ENCODE measurements around the gene PBX1. TPM values are rescaled to one million over a fixed set of nuclear protein-coding genes. Genes with fewer than 3 reads are reported as not detected.
"Not testable (repeated sequence)": the region's sequence is repeated elsewhere in the genome, so short reads cannot be mapped to it uniquely, and the experiment has no call there.

PBX1 gene
- total and polyA plus RNA-seq, 3 experiments from 2014 or later, result 0.05 to 0.16 (median 0.13) TPM

DNA sequence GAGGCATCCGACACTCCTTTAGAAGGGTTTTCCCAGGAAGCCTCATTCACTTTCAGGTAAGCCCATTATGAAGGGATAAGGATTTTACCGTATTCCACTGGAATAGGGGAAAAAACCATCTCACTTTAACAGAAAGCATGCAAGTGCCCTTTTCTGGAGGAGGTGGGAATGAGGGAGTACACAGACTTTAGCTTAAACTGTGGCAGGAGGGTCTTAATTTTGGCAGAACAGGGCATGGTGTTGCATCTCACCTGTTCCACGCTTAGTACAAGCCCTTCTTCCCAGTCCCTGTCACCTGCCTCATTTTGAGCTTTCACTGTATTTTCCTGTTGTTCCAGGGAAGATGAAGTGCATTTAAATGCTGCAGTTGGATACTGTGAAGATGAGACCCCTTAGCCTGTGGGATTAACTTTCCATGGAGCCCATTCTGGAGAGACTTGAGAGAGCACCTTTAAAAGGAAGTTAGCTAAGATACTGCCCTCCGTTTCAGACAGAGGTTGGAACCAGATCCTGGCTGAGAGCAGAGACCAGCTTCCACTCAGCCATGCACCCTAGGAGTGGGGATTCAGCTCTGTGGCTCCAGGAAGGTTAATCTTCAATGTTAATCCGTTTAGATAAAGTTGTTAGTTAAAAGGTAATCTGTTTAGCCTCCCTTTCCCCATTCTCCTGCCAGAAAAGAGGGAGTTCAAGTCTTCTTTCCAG lies 42.6 kb downstream of the PBX1 start:
- POLR2A ChIA-PET, result no interaction called here
- DNase-seq, result no peak
- peaks cover 0 to 4% of the 10 kb centered on the region in 2 donors for H3K27me3 Mint-ChIP-seq

DNA sequence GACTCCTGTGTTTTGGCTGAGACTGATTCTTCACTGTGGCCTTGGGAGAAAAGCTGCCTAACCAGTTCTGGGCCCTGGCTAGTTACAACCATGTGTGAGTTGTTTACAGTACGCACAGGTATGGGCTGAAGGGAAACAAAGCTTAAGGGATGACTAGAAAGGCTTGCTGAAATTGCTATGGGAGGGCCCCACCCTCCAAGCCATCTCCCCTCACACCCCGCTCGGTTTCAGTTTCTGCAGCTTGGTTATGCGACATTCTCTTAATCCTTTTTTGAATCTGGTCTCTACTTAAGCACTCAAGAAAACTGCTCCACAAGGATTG lies 43.1 kb downstream of the PBX1 start:
- no peak for DNase-seq
- ChIA-PET CTCF (no interaction called here), POLR2A (no interaction called here)
- Histone ChIP-seq H3K9me3 (ENCODE audit: low read length) (no peaks in the 10 kb centered on the region), H3K27me3 (ENCODE audit: insufficient read depth, low read length, poor library complexity, severe bottlenecking) (no peaks in the 10 kb centered on the region), H3K4me1 (ENCODE audit: insufficient read depth, low read length) (no peaks in the 10 kb centered on the region), H3K27ac (ENCODE audit: low read depth, low read length) (no peak overlapping the region), H3K36me3 (ENCODE audit: insufficient read depth, low read length) (no peaks in the 10 kb centered on the region), H3K4me3 (ENCODE audit: low read length) (no peak overlapping the region)
- Mint-ChIP-seq H3K36me3 (no peaks in the 10 kb centered on the region), H3K27me3 (peaks cover 0 to 4% of the 10 kb centered on the region in 2 donors), H3K4me3 (peak overlapping the region in 1 of 7 donors; percentile 18), H3K9me3 (peaks cover 0 to 4% (median 0%) of the 10 kb centered on the region in 5 donors), H3K27ac (no peak overlapping the region), H3K4me1 (no peaks in the 10 kb centered on the region)

More for the DNA sequence above, 42.6 kb downstream of the PBX1 start:
- CTCF ChIA-PET, result no interaction called here
- Mint-ChIP-seq H3K9me3 (peaks cover 0 to 4% (median 0%) of the 10 kb centered on the region in 5 donors), H3K27ac (no peak overlapping the region), H3K4me3 (peak overlapping the region in 1 of 7 donors; percentile 18), H3K4me1 (no peaks in the 10 kb centered on the region), H3K36me3 (no peaks in the 10 kb centered on the region)
- no peak overlapping the region for H3K4me3 ChIP-seq (ENCODE audit: low read length)
- H3K9me3 ChIP-seq (ENCODE audit: low read length), result no peaks in the 10 kb centered on the region
- no peaks in the 10 kb centered on the region for H3K36me3 ChIP-seq (ENCODE audit: insufficient read depth, low read length)
- H3K4me1 ChIP-seq (ENCODE audit: insufficient read depth, low read length), result no peaks in the 10 kb centered on the region
- H3K27ac ChIP-seq (ENCODE audit: low read depth, low read length), result no peak overlapping the region
- H3K27me3 ChIP-seq (ENCODE audit: insufficient read depth, low read length, poor library complexity, severe bottlenecking), result no peaks in the 10 kb centered on the region

DNA sequence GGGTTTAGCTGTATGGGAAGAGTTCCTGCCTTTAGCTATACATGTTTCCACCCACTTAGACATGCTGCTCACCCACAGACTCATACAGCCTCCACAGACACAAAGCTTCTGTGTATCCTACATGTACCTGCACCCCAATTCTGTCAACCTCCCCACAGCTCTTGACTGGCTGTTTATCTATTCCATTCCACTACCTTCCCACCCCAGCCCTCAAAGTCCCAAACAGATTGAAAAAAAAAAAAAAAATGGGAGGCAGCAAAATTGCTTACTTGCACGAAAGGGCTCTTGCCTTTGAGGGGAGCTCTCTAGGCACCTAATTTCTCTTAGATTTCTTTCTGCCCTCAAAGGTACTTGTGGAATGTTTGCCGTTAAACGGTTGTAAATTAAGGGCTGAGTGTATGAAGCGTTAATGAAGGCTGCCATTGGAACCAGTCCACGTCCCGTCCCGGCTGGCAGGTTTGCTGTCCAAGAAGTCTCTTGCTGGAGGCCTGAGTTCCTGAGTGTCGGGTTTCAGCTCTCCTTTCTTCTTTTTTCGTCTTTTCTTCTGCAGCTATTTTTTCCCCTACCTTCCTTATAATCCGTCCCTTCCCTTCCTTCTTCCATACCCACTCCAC lies 43.6 kb downstream of the PBX1 start:
- H3K9me3 ChIP-seq (ENCODE audit: low read length), result no peaks in the 10 kb centered on the region
- no peak overlapping the region for H3K27ac ChIP-seq (ENCODE audit: low read depth, low read length)
- no peaks in the 10 kb centered on the region for H3K27me3 ChIP-seq (ENCODE audit: insufficient read depth, low read length, poor library complexity, severe bottlenecking)
- no peaks in the 10 kb centered on the region for H3K36me3 ChIP-seq (ENCODE audit: insufficient read depth, low read length)
- Mint-ChIP-seq H3K9me3 (peaks cover 0 to 1% (median 0%) of the 10 kb centered on the region in 5 donors), H3K27me3 (peaks cover 0 to 4% of the 10 kb centered on the region in 2 donors), H3K4me3 (no peak overlapping the region), H3K36me3 (no peaks in the 10 kb centered on the region), H3K4me1 (no peaks in the 10 kb centered on the region), H3K27ac (no peak overlapping the region)
- H3K4me3 ChIP-seq (ENCODE audit: low read length), result no peak overlapping the region
- no peak for DNase-seq
- POLR2A ChIA-PET, result no interaction called here
- CTCF ChIA-PET, result no interaction called here
- H3K4me1 ChIP-seq (ENCODE audit: insufficient read depth, low read length), result no peaks in the 10 kb centered on the region

DNA sequence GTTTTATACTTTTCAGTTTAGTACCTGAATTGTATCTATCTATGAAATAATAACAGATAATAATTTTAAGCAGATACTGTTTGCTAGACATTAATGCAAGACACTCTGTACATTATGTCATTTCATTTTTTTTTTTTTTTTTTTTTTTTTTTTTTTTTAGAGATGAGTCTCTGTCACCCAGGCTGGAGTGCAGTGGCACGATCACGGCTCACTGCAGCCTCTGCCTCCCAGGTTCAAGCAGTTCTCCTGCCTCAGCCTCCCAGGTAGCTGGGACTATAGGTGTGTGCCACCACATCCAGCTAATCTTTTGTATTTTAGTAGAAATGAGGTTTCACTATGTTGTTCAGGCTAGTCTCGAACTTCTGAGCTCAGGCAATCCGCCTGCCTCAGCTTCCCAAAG lies 44.8 kb downstream of the PBX1 start:
- H3K36me3 Mint-ChIP-seq; H3K4me3 Mint-ChIP-seq; CTCF ChIA-PET; H3K4me1 Mint-ChIP-seq; H3K27ac Mint-ChIP-seq; DNase-seq; POLR2A ChIA-PET; H3K9me3 ChIP-seq (ENCODE audit: low read length); H3K9me3 Mint-ChIP-seq; H3K27me3 ChIP-seq (ENCODE audit: insufficient read depth, low read length, poor library complexity, severe bottlenecking); H3K27ac ChIP-seq (ENCODE audit: low read depth, low read length); H3K4me1 ChIP-seq (ENCODE audit: insufficient read depth, low read length); H3K36me3 ChIP-seq (ENCODE audit: insufficient read depth, low read length); H3K4me3 ChIP-seq (ENCODE audit: low read length); H3K27me3 Mint-ChIP-seq: not testable (repeated sequence)

DNA sequence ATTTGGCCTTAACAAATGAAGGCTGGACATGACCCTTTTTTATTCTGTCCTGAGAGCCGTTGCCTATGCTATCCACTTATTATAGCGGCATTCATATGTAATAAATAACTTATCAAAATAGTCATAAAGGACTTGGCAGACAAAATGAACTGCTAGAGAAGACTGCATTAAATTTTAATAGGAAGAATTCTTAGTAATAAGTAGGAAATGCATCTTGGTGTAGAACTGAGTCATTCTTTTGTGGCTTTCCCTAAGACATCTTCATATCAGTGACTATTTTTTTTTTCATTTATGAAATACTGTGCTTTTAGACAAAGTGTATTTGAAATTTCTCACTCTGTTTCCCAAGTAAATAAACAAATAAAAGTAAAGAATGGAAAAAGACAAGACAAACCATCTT lies 45.6 kb downstream of the PBX1 start:
- H3K4me1 Mint-ChIP-seq, result no peaks in the 10 kb centered on the region
- no peak for DNase-seq
- no peaks in the 10 kb centered on the region for H3K36me3 Mint-ChIP-seq
- CTCF ChIA-PET, result no interaction called here
- no peak overlapping the region for H3K4me3 ChIP-seq (ENCODE audit: low read length)
- no peak overlapping the region for H3K27ac Mint-ChIP-seq
- no peaks in the 10 kb centered on the region for H3K27me3 ChIP-seq (ENCODE audit: insufficient read depth, low read length, poor library complexity, severe bottlenecking)
- no peaks in the 10 kb centered on the region for H3K9me3 ChIP-seq (ENCODE audit: low read length)
- no peak overlapping the region for H3K27ac ChIP-seq (ENCODE audit: low read depth, low read length)
- H3K9me3 Mint-ChIP-seq, result peaks cover 0 to 2% (median 0%) of the 10 kb centered on the region in 5 donors
- peaks cover 0 to 4% of the 10 kb centered on the region in 2 donors for H3K27me3 Mint-ChIP-seq
- no peaks in the 10 kb centered on the region for H3K36me3 ChIP-seq (ENCODE audit: insufficient read depth, low read length)
- H3K4me3 Mint-ChIP-seq, result no peak overlapping the region
- H3K4me1 ChIP-seq (ENCODE audit: insufficient read depth, low read length), result no peaks in the 10 kb centered on the region
- POLR2A ChIA-PET, result no interaction called here

DNA sequence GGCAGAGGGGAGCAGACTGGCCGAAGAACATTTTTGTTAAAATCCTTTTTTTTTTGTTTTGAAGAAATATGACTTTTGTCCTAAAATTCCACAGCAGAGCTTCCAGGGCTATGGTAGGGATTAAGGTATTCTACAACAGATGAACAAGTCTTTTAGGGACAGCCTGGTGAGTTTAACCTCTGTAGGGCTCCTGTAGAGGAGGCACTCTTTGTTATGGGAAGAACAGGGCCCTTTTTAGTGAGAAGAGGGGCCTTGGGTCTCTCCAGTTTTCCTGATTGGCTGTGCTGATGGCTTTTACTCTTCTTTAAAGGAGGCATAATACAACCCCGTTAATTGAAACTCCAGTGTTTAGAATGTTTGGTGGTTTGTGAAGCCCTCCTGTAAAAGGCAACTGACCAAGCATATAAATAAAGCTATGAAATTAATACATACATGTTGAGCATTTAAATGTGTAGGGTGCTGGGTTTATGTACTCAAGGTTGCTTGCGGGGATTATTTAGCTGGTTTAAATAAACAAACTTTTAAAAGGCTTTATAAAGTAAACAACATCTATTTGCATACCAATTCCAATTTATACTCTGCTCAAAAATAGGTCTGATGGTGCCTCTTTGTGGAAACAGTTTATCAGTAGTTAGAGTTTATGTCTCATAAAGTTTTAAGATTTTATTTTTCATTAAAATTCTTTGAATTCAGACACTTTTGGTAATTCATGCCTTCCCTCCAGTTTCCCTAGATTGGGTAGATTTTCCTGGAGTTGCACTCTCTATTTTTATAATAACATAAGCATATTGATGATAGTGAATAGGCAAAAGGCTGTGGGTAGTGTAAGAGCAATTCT lies 46.5 kb downstream of the PBX1 start:
- no peak overlapping the region for H3K4me3 ChIP-seq (ENCODE audit: low read length)
- H3K27ac Mint-ChIP-seq, result no peak overlapping the region
- no peaks in the 10 kb centered on the region for H3K36me3 ChIP-seq (ENCODE audit: insufficient read depth, low read length)
- H3K27ac ChIP-seq (ENCODE audit: low read depth, low read length), result no peak overlapping the region
- no peak overlapping the region for H3K4me3 Mint-ChIP-seq
- peaks cover 0 to 2% (median 0%) of the 10 kb centered on the region in 5 donors for H3K9me3 Mint-ChIP-seq
- no peaks in the 10 kb centered on the region for H3K4me1 ChIP-seq (ENCODE audit: insufficient read depth, low read length)
- CTCF ChIA-PET, result no interaction called here
- H3K36me3 Mint-ChIP-seq, result no peaks in the 10 kb centered on the region
- no peaks in the 10 kb centered on the region for H3K27me3 ChIP-seq (ENCODE audit: insufficient read depth, low read length, poor library complexity, severe bottlenecking)
- DNase-seq, result no peak
- POLR2A ChIA-PET, result no interaction called here
- peaks cover 0 to 4% of the 10 kb centered on the region in 2 donors for H3K27me3 Mint-ChIP-seq
- H3K9me3 ChIP-seq (ENCODE audit: low read length), result no peaks in the 10 kb centered on the region
- no peaks in the 10 kb centered on the region for H3K4me1 Mint-ChIP-seq

DNA sequence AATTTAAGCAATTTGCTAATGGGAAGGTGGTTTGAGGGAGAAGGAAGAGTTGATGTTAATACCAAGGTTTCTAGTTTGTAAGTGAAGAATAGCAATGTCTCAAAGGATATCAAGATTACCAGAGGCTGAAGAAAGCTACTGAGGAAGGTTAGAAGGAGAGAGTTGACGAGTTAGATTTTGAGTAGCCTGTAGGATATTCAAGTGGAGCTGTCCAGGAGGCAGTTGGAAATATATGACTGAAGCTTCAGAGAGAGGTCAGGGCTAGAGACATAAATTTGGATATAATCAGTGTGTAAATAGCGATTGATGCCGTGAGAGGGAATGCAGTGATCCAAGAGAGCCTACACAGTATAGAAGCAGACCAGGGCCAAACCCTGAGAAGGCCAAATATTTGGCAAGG lies 48.4 kb downstream of the PBX1 start:
- POLR2A ChIA-PET, result no interaction called here
- H3K9me3 Mint-ChIP-seq, result peaks cover 0 to 4% (median 0%) of the 10 kb centered on the region in 5 donors
- no peak overlapping the region for H3K4me3 ChIP-seq (ENCODE audit: low read length)
- no peak for DNase-seq
- H3K4me1 Mint-ChIP-seq, result no peaks in the 10 kb centered on the region
- H3K4me1 ChIP-seq (ENCODE audit: insufficient read depth, low read length), result no peaks in the 10 kb centered on the region
- no peaks in the 10 kb centered on the region for H3K36me3 Mint-ChIP-seq
- CTCF ChIA-PET, result no interaction called here
- no peaks in the 10 kb centered on the region for H3K9me3 ChIP-seq (ENCODE audit: low read length)
- no peaks in the 10 kb centered on the region for H3K36me3 ChIP-seq (ENCODE audit: insufficient read depth, low read length)
- H3K4me3 Mint-ChIP-seq, result no peak overlapping the region
- no peak overlapping the region for H3K27ac Mint-ChIP-seq
- H3K27me3 ChIP-seq (ENCODE audit: insufficient read depth, low read length, poor library complexity, severe bottlenecking), result no peaks in the 10 kb centered on the region
- H3K27me3 Mint-ChIP-seq, result peaks cover 0 to 4% of the 10 kb centered on the region in 2 donors
- H3K27ac ChIP-seq (ENCODE audit: low read depth, low read length), result no peak overlapping the region

DNA sequence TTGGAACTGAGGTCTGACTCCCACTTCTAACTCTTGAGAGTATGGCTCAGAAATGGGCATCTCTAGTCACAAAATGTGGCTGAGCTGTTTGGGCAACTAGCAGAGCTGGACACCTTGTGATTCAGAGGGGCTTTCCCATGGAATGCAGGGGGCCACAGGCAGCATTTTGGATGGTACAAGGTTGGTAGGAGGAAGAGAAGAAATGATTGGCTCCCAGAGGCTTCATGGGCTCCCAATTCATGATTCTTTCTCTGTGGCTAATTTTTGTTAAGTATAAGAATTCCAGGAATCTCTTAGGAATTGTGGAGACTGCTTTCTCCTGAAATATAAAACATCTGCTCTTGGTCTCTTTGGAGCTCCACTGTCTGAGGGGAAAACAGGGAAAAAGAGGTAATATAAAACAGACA lies 49.7 kb downstream of the PBX1 start:
- Histone ChIP-seq H3K27me3 (ENCODE audit: insufficient read depth, low read length, poor library complexity, severe bottlenecking) (no peaks in the 10 kb centered on the region), H3K27ac (ENCODE audit: low read depth, low read length) (no peak overlapping the region), H3K4me3 (ENCODE audit: low read length) (no peak overlapping the region), H3K36me3 (ENCODE audit: insufficient read depth, low read length) (no peaks in the 10 kb centered on the region), H3K9me3 (ENCODE audit: low read length) (no peaks in the 10 kb centered on the region), H3K4me1 (ENCODE audit: insufficient read depth, low read length) (no peaks in the 10 kb centered on the region)
- Mint-ChIP-seq H3K36me3 (no peaks in the 10 kb centered on the region), H3K4me1 (no peaks in the 10 kb centered on the region), H3K4me3 (no peak overlapping the region), H3K27me3 (peaks cover 0 to 4% of the 10 kb centered on the region in 2 donors), H3K27ac (no peak overlapping the region), H3K9me3 (peaks cover 0 to 4% (median 0%) of the 10 kb centered on the region in 5 donors)
- POLR2A ChIA-PET, result no interaction called here
- DNase-seq, result no peak
- CTCF ChIA-PET, result no interaction called here

All from CD8-positive, alpha-beta memory T cell (primary cell).